DND-41 (cell line): ENCODE results near the gene BOD1.

Source experiments
- ATAC-seq: fragments of 200-7000 bp; cut with Tn5 transposase; 3 replicates; pipeline ENCODE4 v1.9.1; 2021; ENCODE audit warnings: low read depth; ENCODE audit not compliant: insufficient read depth
- DNase-seq: peaks from one replicate; pipeline ENCODE4 v3.0.0-alpha.2; 2020
- H2AFZ ChIP-seq: 2 replicates; pipeline ENCODE4 v1.6.0; 2012; ENCODE audit warnings: low read depth, low read length
- H3K27ac ChIP-seq: 2 replicates; pipeline ENCODE4 v1.5.1; 2012; ENCODE audit warnings: low read length, inconsistent platforms
- H3K27me3 ChIP-seq: fragments of 200-600 bp; sonication (generic); 2 replicates; pipeline ENCODE4 v1.6.0; 2012; ENCODE audit warnings: low read length, mild to moderate bottlenecking, inconsistent platforms; ENCODE audit not compliant: insufficient read depth, poor library complexity
- H3K36me3 ChIP-seq: 2 replicates; pipeline ENCODE4 v1.5.1; 2012; ENCODE audit warnings: low read length, inconsistent platforms; ENCODE audit not compliant: insufficient read depth
- H3K4me1 ChIP-seq: 2 replicates; pipeline ENCODE4 v1.5.1; 2012; ENCODE audit warnings: mild to moderate bottlenecking, low read length; ENCODE audit not compliant: insufficient read depth
- H3K4me2 ChIP-seq: 2 replicates; pipeline ENCODE4 v1.6.0; 2012; ENCODE audit warnings: mild to moderate bottlenecking, moderate library complexity, low read length, inconsistent platforms; ENCODE audit not compliant: insufficient read depth
- H3K4me3 ChIP-seq, 2 experiments: fragments of 200-600 bp in 1 of 2; shearing (Covaris generic) in 1 of 2; 2 replicates each; pipeline ENCODE4 v1.5.1; 2012 to 2016; ENCODE audit warnings: inconsistent platforms in 2 of 2, low read length in 2 of 2, mild to moderate bottlenecking in 2 of 2, low read depth in 1 of 2, moderate library complexity in 1 of 2
- H3K79me2 ChIP-seq: 2 replicates; pipeline ENCODE4 v1.6.0; 2012; ENCODE audit warnings: low read length, inconsistent platforms; ENCODE audit not compliant: insufficient read depth
- H3K9ac ChIP-seq: 2 replicates; pipeline ENCODE4 v1.6.0; 2012; ENCODE audit warnings: low read depth, mild to moderate bottlenecking, inconsistent platforms, low read length, moderate library complexity
- H3K9me3 ChIP-seq: 2 replicates; pipeline ENCODE4 v1.5.1; 2012; ENCODE audit warnings: low read length, moderate library complexity, mild to moderate bottlenecking, inconsistent platforms; ENCODE audit not compliant: insufficient read depth, severe bottlenecking
- H4K20me1 ChIP-seq: 2 replicates; pipeline ENCODE4 v1.6.0; 2012; ENCODE audit warnings: low read length; ENCODE audit not compliant: insufficient read depth
- EZH2 ChIP-seq: IDR thresholded peaks from 3 replicates; pipeline ENCODE4 v1.6.1; 2012; ENCODE audit warnings: borderline replicate concordance, low read depth, mild to moderate bottlenecking, moderate library complexity, low read length, inconsistent platforms; ENCODE audit not compliant: severe bottlenecking
- TF ChIP-seq, protein P1 (sequence below): IDR thresholded peaks from 2 replicates; pipeline ENCODE4 v1.5.1; 2012; ENCODE audit warnings: borderline replicate concordance, low read length, moderate library complexity, mild to moderate bottlenecking; ENCODE audit not compliant: poor library complexity, severe bottlenecking; ENCODE audit errors: extremely low read depth

BOD1 gene

GRCh38 chr5:173645437-173645807 is 29.0 kb upstream of the BOD1 start:
- H3K9me3 ChIP-seq, result no peaks in the 10 kb centered on the region
- no peak overlapping the region for H3K4me3 ChIP-seq
- H3K36me3 ChIP-seq, result no peaks in the 10 kb centered on the region
- no peaks in the 10 kb centered on the region for H3K79me2 ChIP-seq
- ATAC-seq, result no peak
- H3K9ac ChIP-seq, result no peak overlapping the region
- no peak overlapping the region for H3K4me2 ChIP-seq
- no peaks in the 10 kb centered on the region for H4K20me1 ChIP-seq
- no peak for DNase-seq
- H3K4me1 ChIP-seq, result no peaks in the 10 kb centered on the region
- no peaks in the 10 kb centered on the region for H3K27me3 ChIP-seq
- H2AFZ ChIP-seq, result no peak overlapping the region
- H3K27ac ChIP-seq, result no peak overlapping the region
- TF ChIP-seq, protein P1, sequence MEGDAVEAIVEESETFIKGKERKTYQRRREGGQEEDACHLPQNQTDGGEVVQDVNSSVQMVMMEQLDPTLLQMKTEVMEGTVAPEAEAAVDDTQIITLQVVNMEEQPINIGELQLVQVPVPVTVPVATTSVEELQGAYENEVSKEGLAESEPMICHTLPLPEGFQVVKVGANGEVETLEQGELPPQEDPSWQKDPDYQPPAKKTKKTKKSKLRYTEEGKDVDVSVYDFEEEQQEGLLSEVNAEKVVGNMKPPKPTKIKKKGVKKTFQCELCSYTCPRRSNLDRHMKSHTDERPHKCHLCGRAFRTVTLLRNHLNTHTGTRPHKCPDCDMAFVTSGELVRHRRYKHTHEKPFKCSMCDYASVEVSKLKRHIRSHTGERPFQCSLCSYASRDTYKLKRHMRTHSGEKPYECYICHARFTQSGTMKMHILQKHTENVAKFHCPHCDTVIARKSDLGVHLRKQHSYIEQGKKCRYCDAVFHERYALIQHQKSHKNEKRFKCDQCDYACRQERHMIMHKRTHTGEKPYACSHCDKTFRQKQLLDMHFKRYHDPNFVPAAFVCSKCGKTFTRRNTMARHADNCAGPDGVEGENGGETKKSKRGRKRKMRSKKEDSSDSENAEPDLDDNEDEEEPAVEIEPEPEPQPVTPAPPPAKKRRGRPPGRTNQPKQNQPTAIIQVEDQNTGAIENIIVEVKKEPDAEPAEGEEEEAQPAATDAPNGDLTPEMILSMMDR, result no peak
- TF ChIP-seq EZH2, result no peak

GRCh38 chr5:173644673-173645436 is 28.4 kb upstream of the BOD1 start:
- Histone ChIP-seq H3K4me2 (no peak overlapping the region), H2AFZ (no peak overlapping the region), H3K4me3 (no peak overlapping the region), H3K4me1 (no peaks in the 10 kb centered on the region), H3K27ac (no peak overlapping the region), H3K36me3 (no peaks in the 10 kb centered on the region), H4K20me1 (no peaks in the 10 kb centered on the region), H3K27me3 (no peaks in the 10 kb centered on the region), H3K9me3 (no peaks in the 10 kb centered on the region), H3K79me2 (no peaks in the 10 kb centered on the region), H3K9ac (no peak overlapping the region)
- ATAC-seq (no peak), DNase-seq (no peak)
- TF ChIP-seq, protein P1, result no peak
- no peak for TF ChIP-seq EZH2

DNA sequence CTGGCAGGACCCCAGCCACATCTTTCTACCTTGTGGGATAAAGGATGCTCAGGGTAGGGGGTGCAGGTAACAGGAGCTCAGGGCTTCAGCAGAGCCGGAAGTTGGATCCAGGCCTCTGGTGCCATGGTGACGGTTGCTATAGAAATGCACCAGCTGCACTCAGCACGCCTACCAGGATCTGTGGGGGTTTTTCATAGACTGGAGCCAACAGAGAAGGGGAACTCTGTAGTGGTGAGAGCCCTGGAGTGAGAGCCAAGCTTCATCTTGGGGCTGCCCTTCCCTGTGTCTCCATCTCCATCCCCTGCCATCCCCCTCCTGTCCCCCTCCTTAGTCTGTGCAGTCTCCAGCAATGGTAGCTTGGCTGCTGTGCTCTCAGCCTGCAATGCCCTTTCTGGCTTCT is 27.5 kb upstream of the BOD1 start:
- no peaks in the 10 kb centered on the region for H4K20me1 ChIP-seq
- TF ChIP-seq, protein P1, result no peak
- TF ChIP-seq EZH2, result no peak
- no peak overlapping the region for H2AFZ ChIP-seq
- DNase-seq, result peak; percentile 22
- no peaks in the 10 kb centered on the region for H3K36me3 ChIP-seq
- no peak for ATAC-seq
- H3K9me3 ChIP-seq, result no peaks in the 10 kb centered on the region
- H3K9ac ChIP-seq, result no peak overlapping the region
- H3K4me1 ChIP-seq, result no peaks in the 10 kb centered on the region
- no peak overlapping the region for H3K27ac ChIP-seq
- H3K4me3 ChIP-seq, result no peak overlapping the region
- H3K4me2 ChIP-seq, result no peak overlapping the region
- H3K27me3 ChIP-seq, result no peaks in the 10 kb centered on the region
- H3K79me2 ChIP-seq, result no peaks in the 10 kb centered on the region
